Naive B cell (primary cell): Measurements from ENCODE around the gene GRK3. TPM values are rescaled to one million over a fixed set of nuclear protein-coding genes. Genes with fewer than 3 reads are reported as not detected.

ENCODE experiments used
- ATAC-seq, 2 donors: fragments of 150-1000 bp; cut with Tn5 transposase; 2 replicates each; pipeline ENCODE4 v1.10.0; 2021; ENCODE audit warnings: low read depth in 2 of 2, mild to moderate bottlenecking in 2 of 2, moderate library complexity in 2 of 2
- DNase-seq: peaks from one replicate; pipeline ENCODE4 v3.0.0; 2022
- H3K27ac Mint-ChIP-seq, 6 donors: one replicate each; pipeline ENCODE4 v1.8.0; 2020 to 2022; ENCODE audit warnings: mild to moderate bottlenecking in 6 of 6, mixed read lengths in 6 of 6, moderate library complexity in 5 of 6, inconsistent platforms in 2 of 6
- H3K27me3 Mint-ChIP-seq, 3 donors: one replicate each; pipeline ENCODE4 v1.8.0; 2021 to 2022; ENCODE audit warnings: mixed read lengths in 3 of 3, mild to moderate bottlenecking in 1 of 3
- H3K36me3 Mint-ChIP-seq, 2 donors: one replicate each; pipeline ENCODE4 v1.8.0; 2020 to 2022; ENCODE audit warnings: mixed read lengths in 2 of 2, inconsistent platforms in 1 of 2, mild to moderate bottlenecking in 1 of 2
- H3K4me1 Mint-ChIP-seq, 3 donors: one replicate each; pipeline ENCODE4 v1.8.0; 2020 to 2022; ENCODE audit warnings: mixed read lengths in 3 of 3, inconsistent platforms in 1 of 3, mild to moderate bottlenecking in 1 of 3, moderate library complexity in 1 of 3
- H3K4me3 Mint-ChIP-seq, 8 donors: one replicate each; pipeline ENCODE4 v1.8.0; 2020 to 2022; ENCODE audit warnings: mild to moderate bottlenecking in 8 of 8, mixed read lengths in 8 of 8, moderate library complexity in 8 of 8, inconsistent platforms in 2 of 8
- H3K9me3 Mint-ChIP-seq, 7 donors: one replicate each; pipeline ENCODE4 v1.8.0; 2020 to 2022; ENCODE audit warnings: mixed read lengths in 7 of 7, mild to moderate bottlenecking in 5 of 7, inconsistent platforms in 2 of 7, moderate library complexity in 1 of 7
- polyA plus RNA-seq, 6 donors: library from polyadenylated mRNA; unstranded; fragments of 300-500 nt; fragmentation: Illumina TruSeq; gene quantifications; one replicate each; pipeline ENCODE4 v1.2.3, GENCODE V29; 2021; ENCODE audit warnings: low read depth in 6 of 6

Gene GRK3
- polyA plus RNA-seq, 6 donors from 2014 or later = 5.9 to 18.8 (median 12.9) TPM

DNA sequence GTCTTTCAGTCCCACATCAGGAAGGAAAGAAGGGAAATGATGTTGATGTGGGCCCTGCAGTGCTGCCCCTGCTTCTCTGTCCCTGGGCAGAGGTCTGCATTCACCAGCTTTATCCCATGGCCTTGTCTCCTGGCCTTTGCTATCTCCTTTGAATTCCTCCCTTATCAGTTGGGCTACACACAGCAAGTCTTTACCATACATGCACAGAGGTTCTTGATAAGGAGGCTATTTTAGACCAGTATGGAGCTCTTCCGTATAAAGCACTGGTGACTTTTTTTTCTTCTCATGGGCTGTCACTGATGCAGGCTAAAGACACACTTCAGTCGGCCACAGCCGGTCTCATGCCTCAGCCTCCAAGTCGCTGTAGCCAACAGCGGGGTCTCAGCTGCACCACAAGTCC, 197.7 kb downstream of the GRK3 start:
- peak overlapping the region in 2 of 6 donors; percentile 4 to 38 for H3K27ac Mint-ChIP-seq
- H3K9me3 Mint-ChIP-seq = peaks cover 13 to 26% (median 18%) of the 10 kb centered on the region in 7 donors
- DNase-seq (no peak), ATAC-seq (no peak)
- no peaks in the 10 kb centered on the region for H3K27me3 Mint-ChIP-seq
- no peak overlapping the region for H3K4me3 Mint-ChIP-seq
- H3K36me3 Mint-ChIP-seq = peaks cover 14 to 17% of the 10 kb centered on the region in 2 donors
- peaks cover 0 to 4% (median 0%) of the 10 kb centered on the region in 3 donors for H3K4me1 Mint-ChIP-seq

DNA sequence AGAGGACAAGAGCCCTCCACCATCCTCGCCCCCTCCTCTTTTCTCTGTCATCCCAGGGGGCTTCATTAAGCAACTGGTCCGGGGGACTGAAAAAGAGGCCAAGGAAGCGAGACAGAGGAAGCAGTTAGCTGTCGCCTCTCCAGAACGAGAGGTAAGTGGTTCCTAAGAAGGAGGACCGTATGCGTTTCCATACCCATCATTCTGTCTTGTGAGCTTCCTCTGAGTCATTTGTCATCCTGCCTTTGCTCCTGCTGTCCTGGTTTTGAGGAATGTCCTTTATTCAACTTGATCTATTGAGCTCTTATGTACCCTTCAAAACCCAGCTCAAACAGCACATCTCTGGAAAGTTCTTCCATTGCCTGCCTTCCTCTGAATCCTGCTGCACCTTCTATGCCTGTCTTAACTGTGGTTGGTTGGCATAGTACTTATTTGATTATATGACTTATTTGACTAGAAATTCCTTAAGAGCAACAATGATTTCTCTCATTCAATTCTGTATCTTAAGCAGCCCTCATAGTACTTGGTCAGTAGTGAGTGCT, 198.8 kb downstream of the GRK3 start:
- H3K36me3 Mint-ChIP-seq = peaks cover 18% of the 10 kb centered on the region in 2 donors
- peak overlapping the region in 1 of 6 donors; percentile 8 for H3K27ac Mint-ChIP-seq
- peaks cover 0 to under 1% (median 0%) of the 10 kb centered on the region in 3 donors for H3K27me3 Mint-ChIP-seq
- DNase-seq (no peak), ATAC-seq (no peak)
- peaks cover 13 to 34% (median 23%) of the 10 kb centered on the region in 7 donors for H3K9me3 Mint-ChIP-seq
- peaks cover 0 to 4% (median 1%) of the 10 kb centered on the region in 3 donors for H3K4me1 Mint-ChIP-seq
- H3K4me3 Mint-ChIP-seq = no peak overlapping the region

DNA sequence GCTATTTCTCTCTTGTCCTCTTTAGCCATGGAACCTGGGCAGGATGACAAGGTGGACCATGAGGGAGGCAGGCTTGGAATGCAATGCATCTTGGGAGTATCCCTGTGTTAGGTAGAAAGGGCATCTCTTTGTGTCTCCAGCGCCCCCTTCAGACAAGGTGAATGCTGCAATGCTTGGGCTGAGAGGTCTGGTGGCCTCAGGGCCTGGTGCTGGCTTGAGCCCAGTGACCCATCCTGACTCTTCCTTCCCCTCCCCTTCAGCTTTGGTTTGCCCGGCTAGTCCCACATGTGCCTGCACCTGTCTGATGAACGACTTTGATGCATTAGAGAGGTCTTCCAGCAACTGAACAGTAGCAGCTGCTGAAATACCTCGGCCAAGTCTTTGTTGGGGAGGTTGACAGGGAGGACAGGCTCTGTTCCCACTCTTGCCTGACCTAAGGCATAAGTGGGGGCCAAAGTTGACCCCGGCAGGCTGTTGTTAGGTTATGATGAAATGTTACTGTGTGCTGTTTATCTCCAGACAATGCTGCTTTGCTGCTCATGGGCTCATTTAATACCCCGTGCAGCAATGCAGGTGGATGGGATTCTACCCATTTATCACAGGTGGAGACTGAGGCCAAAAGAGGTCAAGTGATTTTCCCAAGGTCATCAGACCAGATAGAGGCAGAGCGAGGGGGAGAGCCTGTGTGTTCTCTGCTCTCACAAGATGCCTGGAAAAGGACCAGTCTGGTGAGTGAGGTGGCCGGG, 200.0 kb downstream of the GRK3 start:
- Mint-ChIP-seq H3K27ac (no peak overlapping the region), H3K4me1 (peaks cover 9 to 14% (median 11%) of the 10 kb centered on the region in 3 donors), H3K4me3 (peak overlapping the region in 1 of 8 donors; percentile 35), H3K9me3 (peaks cover 13 to 34% (median 23%) of the 10 kb centered on the region in 7 donors), H3K27me3 (peaks cover 0 to 10% (median 0%) of the 10 kb centered on the region in 3 donors), H3K36me3 (peaks cover 18% of the 10 kb centered on the region in 2 donors)
- ATAC-seq (no peak), DNase-seq (no peak)

GRCh38 chr22:25765016-25765367, 200.5 kb downstream of the GRK3 start:
- Mint-ChIP-seq H3K36me3 (peaks cover 18% of the 10 kb centered on the region in 2 donors), H3K27me3 (peaks cover 0 to 10% (median 0%) of the 10 kb centered on the region in 3 donors), H3K27ac (no peak overlapping the region), H3K9me3 (peaks cover 13 to 34% (median 23%) of the 10 kb centered on the region in 7 donors), H3K4me3 (no peak overlapping the region), H3K4me1 (peaks cover 14 to 19% (median 15%) of the 10 kb centered on the region in 3 donors)
- ATAC-seq (no peak), DNase-seq (no peak)

DNA sequence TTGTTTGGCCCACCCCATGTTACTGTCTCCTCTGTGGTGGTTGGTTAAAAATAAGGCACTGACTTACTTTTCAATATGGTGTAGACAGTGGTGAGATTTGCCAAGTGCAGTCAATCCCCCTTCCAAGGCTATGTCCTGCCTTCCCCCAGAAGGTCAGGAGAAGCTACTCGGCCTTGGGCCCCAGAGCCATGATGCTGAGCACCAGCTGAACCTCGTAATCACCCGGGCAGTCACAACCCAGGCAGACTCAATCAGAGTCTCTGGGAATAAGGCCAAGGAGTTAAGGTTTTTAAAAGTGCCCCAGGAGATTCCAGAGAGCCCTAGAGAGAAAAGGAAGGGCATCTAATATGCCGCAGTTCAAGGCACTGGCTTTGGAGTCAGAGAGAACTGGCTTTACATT, 201.3 kb downstream of the GRK3 start:
- peaks cover 14 to 17% (median 17%) of the 10 kb centered on the region in 3 donors for H3K4me1 Mint-ChIP-seq
- ATAC-seq = no peak
- no peak for DNase-seq
- peaks cover 18% of the 10 kb centered on the region in 2 donors for H3K36me3 Mint-ChIP-seq
- no peak overlapping the region for H3K4me3 Mint-ChIP-seq
- peaks cover 0 to 10% (median 0%) of the 10 kb centered on the region in 3 donors for H3K27me3 Mint-ChIP-seq
- H3K27ac Mint-ChIP-seq = no peak overlapping the region
- H3K9me3 Mint-ChIP-seq = peaks cover 13 to 34% (median 23%) of the 10 kb centered on the region in 7 donors

DNA sequence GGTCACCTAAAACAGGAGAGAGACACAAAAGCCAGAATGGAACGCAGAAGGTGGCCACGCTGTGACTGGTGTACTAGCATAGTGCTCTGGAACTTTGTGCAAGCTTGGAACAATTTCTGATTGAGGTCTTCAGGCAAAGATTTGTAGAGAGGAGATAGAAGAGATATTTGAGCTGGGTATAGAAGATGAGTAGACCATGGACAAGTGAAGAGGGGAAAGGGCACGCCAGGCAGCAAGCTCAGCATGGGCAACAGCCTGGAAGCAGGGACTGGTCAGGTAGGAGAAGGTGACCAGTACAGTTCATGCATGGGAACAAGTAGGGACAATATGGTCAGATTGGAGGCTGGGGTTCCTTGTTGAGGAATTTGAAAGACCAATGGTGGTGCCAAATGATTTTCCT, 201.9 kb downstream of the GRK3 start:
- Mint-ChIP-seq H3K4me3 (no peak overlapping the region), H3K4me1 (peaks cover 14 to 17% (median 15%) of the 10 kb centered on the region in 3 donors), H3K27ac (peak overlapping the region in 1 of 6 donors; percentile 14), H3K27me3 (peaks cover 0 to 10% (median 0%) of the 10 kb centered on the region in 3 donors), H3K9me3 (peaks cover 13 to 34% (median 23%) of the 10 kb centered on the region in 7 donors), H3K36me3 (peaks cover 18% of the 10 kb centered on the region in 2 donors)
- DNase-seq (no peak), ATAC-seq (no peak)

- Mint-ChIP-seq H3K27ac (peak overlapping the region in 1 of 6 donors; percentile 52), H3K4me3 (no peak overlapping the region), H3K36me3 (peaks cover 18% of the 10 kb centered on the region in 2 donors)
Measured at GRCh38 chr22:25770333-25770732, 205.9 kb downstream of the GRK3 start.

DNA sequence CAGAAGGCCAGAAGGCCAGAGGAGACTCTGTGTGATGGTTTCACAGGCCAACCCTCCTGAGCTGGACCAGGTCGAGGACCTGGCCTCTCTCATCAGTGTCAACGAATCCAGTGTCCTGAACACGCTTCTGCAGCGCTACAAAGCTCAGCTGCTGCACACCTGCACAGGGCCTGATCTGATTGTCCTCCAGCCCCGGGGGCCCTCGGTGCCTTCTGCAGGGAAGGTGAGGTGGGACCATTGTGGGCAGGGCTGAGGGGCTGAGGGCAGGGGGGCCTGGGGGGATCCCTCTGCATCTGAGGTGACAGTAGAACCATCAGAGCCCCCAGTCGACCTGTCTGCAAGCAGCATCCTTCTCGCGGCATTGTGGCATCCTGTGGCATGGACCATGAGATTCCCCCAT, 207.8 kb downstream of the GRK3 start:
- Mint-ChIP-seq H3K4me1 (peaks cover 20 to 24% (median 23%) of the 10 kb centered on the region in 3 donors), H3K27me3 (peaks cover 3 to 18% (median 12%) of the 10 kb centered on the region in 3 donors), H3K4me3 (no peak overlapping the region), H3K36me3 (peaks cover 0 to 4% of the 10 kb centered on the region in 2 donors), H3K27ac (no peak overlapping the region), H3K9me3 (peaks cover 0 to 7% (median 3%) of the 10 kb centered on the region in 7 donors)
- DNase-seq (no peak), ATAC-seq (no peak)

More at GRCh38 chr22:25770333-25770732, 205.9 kb downstream of the GRK3 start:
- ATAC-seq = no peak
- DNase-seq = no peak
- Mint-ChIP-seq H3K9me3 (peaks cover 13 to 26% (median 22%) of the 10 kb centered on the region in 7 donors), H3K4me1 (peaks cover 20 to 24% (median 23%) of the 10 kb centered on the region in 3 donors), H3K27me3 (peaks cover 3 to 18% (median 12%) of the 10 kb centered on the region in 3 donors)

DNA sequence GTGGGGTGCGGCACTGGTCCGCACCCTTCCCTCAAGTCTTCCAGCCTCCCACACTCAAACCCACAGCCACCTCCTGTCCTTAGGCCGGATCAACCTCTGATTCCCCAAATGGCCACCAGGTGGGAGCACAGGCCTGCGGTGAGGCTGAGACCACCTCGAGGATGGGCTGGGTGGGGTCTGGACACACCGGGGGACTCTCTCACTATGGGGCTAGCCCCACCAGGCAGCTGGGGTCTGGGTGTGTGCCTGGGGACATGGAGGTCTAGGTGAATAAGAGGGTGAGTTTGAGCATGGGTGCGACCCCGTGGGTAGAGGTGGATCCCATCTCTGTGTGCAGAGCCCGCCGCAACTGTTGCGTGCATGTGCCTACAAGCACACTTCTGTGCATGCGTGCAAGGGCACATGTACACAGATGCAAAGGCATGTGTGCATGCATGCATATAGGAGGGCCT, 210.1 kb downstream of the GRK3 start:
- Mint-ChIP-seq H3K27ac (peak overlapping the region in 2 of 6 donors; percentile 52 to 58), H3K9me3 (peaks cover 0 to 2% (median 0%) of the 10 kb centered on the region in 7 donors), H3K36me3 (no peaks in the 10 kb centered on the region), H3K27me3 (peaks cover 3 to 12% (median 8%) of the 10 kb centered on the region in 3 donors), H3K4me1 (peaks cover 7 to 13% (median 11%) of the 10 kb centered on the region in 3 donors), H3K4me3 (no peak overlapping the region)
- DNase-seq = no peak
- ATAC-seq = no peak

DNA sequence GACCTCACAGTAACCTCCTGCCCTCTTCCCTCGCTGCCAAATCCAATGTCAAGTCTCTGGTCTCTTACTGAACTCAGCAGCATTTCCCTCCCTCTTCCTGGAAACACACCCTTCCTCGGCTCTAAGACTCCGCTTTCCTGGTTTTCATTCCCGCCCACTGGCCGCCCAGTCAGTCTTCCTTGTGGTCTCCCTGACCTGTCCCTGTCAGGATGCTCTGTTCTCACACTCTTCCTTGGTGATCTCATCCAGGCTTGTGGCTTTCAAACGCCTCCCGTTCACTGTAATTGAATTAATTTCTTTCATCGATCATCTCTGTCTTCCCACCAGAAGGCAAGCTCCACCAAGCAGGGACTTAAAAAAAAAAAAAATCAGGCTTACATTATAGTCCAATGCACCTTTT, 211.1 kb downstream of the GRK3 start:
- Mint-ChIP-seq H3K4me1 (peaks cover 6 to 7% (median 7%) of the 10 kb centered on the region in 3 donors), H3K36me3 (no peaks in the 10 kb centered on the region), H3K4me3 (peak overlapping the region in 1 of 8 donors; percentile 6), H3K27me3 (peaks cover 4 to 12% (median 8%) of the 10 kb centered on the region in 3 donors), H3K9me3 (peaks cover 0 to 2% (median 0%) of the 10 kb centered on the region in 7 donors), H3K27ac (peak overlapping the region in 1 of 6 donors; percentile 26)
- DNase-seq (no peak), ATAC-seq (no peak)

- peaks cover 6 to 7% (median 7%) of the 10 kb centered on the region in 3 donors for H3K4me1 Mint-ChIP-seq
- peak overlapping the region in 2 of 6 donors; percentile 43 to 66 for H3K27ac Mint-ChIP-seq
- DNase-seq = no peak
- H3K36me3 Mint-ChIP-seq = no peaks in the 10 kb centered on the region
- H3K27me3 Mint-ChIP-seq = peaks cover 11 to 15% (median 14%) of the 10 kb centered on the region in 3 donors
- ATAC-seq = no peak
- peaks cover 0 to 3% (median 0%) of the 10 kb centered on the region in 7 donors for H3K9me3 Mint-ChIP-seq
- H3K4me3 Mint-ChIP-seq = no peak overlapping the region
Measured at GRCh38 chr22:25777411-25777810, 212.9 kb downstream of the GRK3 start.

- H3K27me3 Mint-ChIP-seq = peaks cover 10 to 18% (median 13%) of the 10 kb centered on the region in 3 donors
- ATAC-seq (no peak), DNase-seq (no peak)
- peaks cover 0 to 3% (median 0%) of the 10 kb centered on the region in 7 donors for H3K9me3 Mint-ChIP-seq
- no peaks in the 10 kb centered on the region for H3K36me3 Mint-ChIP-seq
- peak overlapping the region in 1 of 6 donors; percentile 66 for H3K27ac Mint-ChIP-seq
- H3K4me3 Mint-ChIP-seq = no peak overlapping the region
- peaks cover 3 to 4% (median 3%) of the 10 kb centered on the region in 3 donors for H3K4me1 Mint-ChIP-seq
Measured at GRCh38 chr22:25777870-25778269, 213.4 kb downstream of the GRK3 start.
